Activated CD8-positive, alpha-beta T cell treated with anti-CD3 and anti-CD28 coated beads, Interleukin-2, amount 10 ng/mL, durations not matched to agents 7 days and 5 days (primary cell): Measurements from ENCODE around the gene ASB8. TPM values are rescaled to one million over a fixed set of nuclear protein-coding genes. Genes with fewer than 3 reads are reported as not detected.

ENCODE experiments used
- ATAC-seq: fragments of 150-1000 bp; cut with Tn5 transposase; one replicate; pipeline ENCODE4 v1.10.0; 2021; ENCODE audit warnings: moderate library complexity
- CTCF ChIA-PET: fragments of 350-600 bp; sonication (Branson Sonifier 250); formaldehyde crosslinking; loops from one replicate; lab custom pipeline; 2021; ENCODE audit warnings: antibody characterized with exemption; lab: Charles Lee
- POLR2A ChIA-PET: fragments of 350-600 bp; sonication (Branson Sonifier 250); formaldehyde crosslinking; loops from one replicate; lab custom pipeline; 2021; ENCODE audit warnings: antibody characterized with exemption; lab: Charles Lee
- DNase-seq: peaks from one replicate; pipeline ENCODE4 v3.0.0-alpha.2; 2020
- H3K27ac Mint-ChIP-seq: one replicate; pipeline ENCODE4 v1.8.0; 2021; ENCODE audit warnings: mild to moderate bottlenecking, mixed read lengths
- H3K27me3 Mint-ChIP-seq: one replicate; pipeline ENCODE4 v1.8.0; 2021; ENCODE audit warnings: low read depth, mixed read lengths
- H3K36me3 Mint-ChIP-seq: one replicate; pipeline ENCODE4 v1.8.0; 2021; ENCODE audit warnings: low read depth, mixed read lengths
- H3K4me1 Mint-ChIP-seq: one replicate; pipeline ENCODE4 v1.8.0; 2021; ENCODE audit warnings: low read depth, mixed read lengths
- H3K4me3 Mint-ChIP-seq: one replicate; pipeline ENCODE4 v1.8.0; 2021; ENCODE audit warnings: mild to moderate bottlenecking, mixed read lengths
- H3K9me3 Mint-ChIP-seq: one replicate; pipeline ENCODE4 v1.8.0; 2022; ENCODE audit warnings: mixed read lengths; ENCODE audit not compliant: insufficient read depth
- total RNA-seq, 2 experiments: library from RNA; stranded (reverse); gene quantifications; one replicate each; pipeline ENCODE4 v1.2.3, GENCODE V29; 2021

ASB8 gene, protein sequence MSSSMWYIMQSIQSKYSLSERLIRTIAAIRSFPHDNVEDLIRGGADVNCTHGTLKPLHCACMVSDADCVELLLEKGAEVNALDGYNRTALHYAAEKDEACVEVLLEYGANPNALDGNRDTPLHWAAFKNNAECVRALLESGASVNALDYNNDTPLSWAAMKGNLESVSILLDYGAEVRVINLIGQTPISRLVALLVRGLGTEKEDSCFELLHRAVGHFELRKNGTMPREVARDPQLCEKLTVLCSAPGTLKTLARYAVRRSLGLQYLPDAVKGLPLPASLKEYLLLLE
- 10 to 100 TPM; 37.9 to 47.2 TPM for total RNA-seq

DNA sequence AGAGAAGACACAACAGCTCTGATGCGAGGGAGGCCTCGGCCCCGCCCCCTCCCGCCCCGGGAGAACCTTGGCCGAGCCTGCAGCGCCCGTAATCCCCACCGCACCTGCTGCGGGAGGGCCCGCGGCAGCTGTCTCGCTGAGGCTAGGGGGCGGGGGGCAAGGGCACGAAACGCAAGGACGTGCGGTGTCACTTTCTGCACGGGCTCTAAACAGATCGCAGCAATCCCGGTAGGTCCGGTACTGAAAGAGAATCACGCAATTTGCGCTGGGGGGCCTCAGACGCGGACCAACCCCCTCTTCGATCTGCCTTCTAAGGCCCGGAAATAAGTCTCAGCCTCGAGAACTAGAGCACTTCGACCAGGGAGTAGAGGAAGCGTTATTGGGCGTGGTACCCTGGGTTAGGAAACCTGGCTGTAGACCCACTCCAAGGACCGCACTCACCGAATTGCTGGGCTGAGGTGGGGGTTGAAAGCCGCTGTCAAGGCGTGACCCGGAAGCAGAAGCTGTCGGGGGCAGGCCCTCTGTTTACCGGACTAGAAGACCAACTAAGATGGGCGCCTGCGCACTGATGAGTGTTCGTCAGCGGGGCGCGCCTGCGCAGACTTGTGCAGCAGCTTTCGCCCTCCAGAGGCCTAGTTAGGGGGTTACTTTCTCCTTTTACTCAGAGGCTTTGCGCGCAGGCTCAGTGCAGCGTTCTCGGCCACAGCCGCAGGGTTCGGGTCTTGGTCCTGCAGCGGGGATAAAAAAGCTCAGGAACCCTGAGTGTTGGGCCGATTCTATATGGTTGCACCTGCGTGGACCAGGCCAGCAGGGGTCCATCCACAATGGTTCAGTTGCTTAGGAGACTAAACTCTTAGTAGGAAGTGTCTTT lies at the start of gene ASB8:
TSS of gene ASB8 (minus strand) at position 498 of the 871 bp plus-strand sequence. CDS start 4,019 bp downstream, outside the sequence.
- peak within 1 kb of the TSS; percentile 96 for H3K27ac Mint-ChIP-seq
- peak within 1 kb of the TSS; percentile 95 for H3K4me3 Mint-ChIP-seq
- ChIA-PET CTCF (interaction anchor here (0.7 to 2.3 kb wide), 24 partner anchors 9 to 502 kb away, joined by 3 to 15 read pairs (median 4); partner anchors contain the start of genes CCDC184, PFKM, SENP1 and TMEM106C), POLR2A (interaction anchor here (0.5 to 3.0 kb wide), 18 partner anchors 10 to 965 kb away, joined by 3 to 35 read pairs (median 5); partner anchors contain the start of genes CCDC184, KANSL2, PFKM and SENP1)
- H3K4me1 Mint-ChIP-seq, result peaks cover 40% of the 10 kb centered on the region
- H3K9me3 Mint-ChIP-seq, result no peaks in the 10 kb centered on the region
- peak; percentile 100 for DNase-seq
- peaks cover 13% of the 10 kb centered on the region for H3K36me3 Mint-ChIP-seq
- no peaks in the 10 kb centered on the region for H3K27me3 Mint-ChIP-seq
- peak; percentile 96 for ATAC-seq

DNA sequence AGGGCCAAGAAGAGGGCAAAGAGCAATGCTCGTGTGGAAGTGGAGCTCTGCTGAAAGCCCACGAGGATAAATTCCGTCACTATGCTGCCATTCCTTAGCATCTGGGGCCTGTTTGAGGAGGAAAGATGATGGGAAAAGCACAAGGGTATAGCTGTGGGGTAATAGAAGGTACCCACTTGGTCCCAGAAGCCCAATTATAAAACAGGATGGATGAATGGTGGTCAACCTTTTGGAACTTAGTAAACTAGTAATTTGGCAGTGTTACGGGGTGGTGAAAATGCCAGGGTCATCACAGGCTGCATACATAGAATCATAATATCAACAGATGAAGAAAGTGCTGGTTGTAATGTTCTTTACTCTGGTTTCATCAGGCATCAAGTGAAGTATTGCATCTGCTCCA lies 45.9 kb upstream of the ASB8 start, which contains the start of gene OR10AD1:
TSS of gene OR10AD1 (minus strand) at position 101 of the 400 bp plus-strand sequence. CDS start at position 101, 0 bp downstream.
- Mint-ChIP-seq H3K27me3 (peaks cover under 1% of the 10 kb centered on the region), H3K4me1 (peaks cover 35% of the 10 kb centered on the region), H3K4me3 (no peak within 1 kb of the TSS), H3K27ac (no peak within 1 kb of the TSS), H3K9me3 (peaks cover 23% of the 10 kb centered on the region), H3K36me3 (peaks cover 52% of the 10 kb centered on the region)
- no peak for ATAC-seq
- CTCF ChIA-PET, result no interaction called here
- POLR2A ChIA-PET, result interaction anchor here (1.2 kb wide), 1 partner anchor 243 kb away, joined by 3 read pairs; no protein-coding TSS in a partner anchor
- DNase-seq, result no peak

DNA sequence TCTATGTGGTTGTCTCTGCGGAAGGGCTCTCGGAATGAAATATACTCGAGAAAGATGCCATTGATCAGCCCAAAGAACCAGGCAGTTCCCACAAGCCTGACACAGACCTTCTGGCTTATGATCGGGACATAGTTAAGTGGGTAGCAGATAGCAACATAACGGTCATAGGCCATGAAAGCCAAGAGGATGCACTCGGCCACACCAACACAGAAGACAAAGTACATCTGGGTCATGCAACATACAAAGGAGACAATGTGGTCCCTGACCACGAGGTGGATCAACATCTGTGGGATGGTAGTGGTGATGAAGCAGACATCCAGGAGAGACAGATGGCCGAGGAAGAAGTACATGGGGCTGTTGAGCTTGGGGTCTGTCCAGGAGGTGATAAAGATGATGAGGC lies 45.5 kb upstream of the ASB8 start:
- ATAC-seq, result no peak
- ChIA-PET CTCF (interaction anchor here (1.9 kb wide), 1 partner anchor 13 kb away, joined by 5 read pairs; no protein-coding TSS in a partner anchor), POLR2A (interaction anchor here (0.6 to 1.2 kb wide), 2 partner anchors 9 to 243 kb away, joined by 3 read pairs; no protein-coding TSS in a partner anchor)
- no peak overlapping the region for H3K4me3 Mint-ChIP-seq
- H3K27ac Mint-ChIP-seq, result no peak overlapping the region
- peaks cover 35% of the 10 kb centered on the region for H3K4me1 Mint-ChIP-seq
- H3K36me3 Mint-ChIP-seq, result peaks cover 52% of the 10 kb centered on the region
- DNase-seq, result no peak
- no peaks in the 10 kb centered on the region for H3K27me3 Mint-ChIP-seq
- peaks cover 22% of the 10 kb centered on the region for H3K9me3 Mint-ChIP-seq

DNA sequence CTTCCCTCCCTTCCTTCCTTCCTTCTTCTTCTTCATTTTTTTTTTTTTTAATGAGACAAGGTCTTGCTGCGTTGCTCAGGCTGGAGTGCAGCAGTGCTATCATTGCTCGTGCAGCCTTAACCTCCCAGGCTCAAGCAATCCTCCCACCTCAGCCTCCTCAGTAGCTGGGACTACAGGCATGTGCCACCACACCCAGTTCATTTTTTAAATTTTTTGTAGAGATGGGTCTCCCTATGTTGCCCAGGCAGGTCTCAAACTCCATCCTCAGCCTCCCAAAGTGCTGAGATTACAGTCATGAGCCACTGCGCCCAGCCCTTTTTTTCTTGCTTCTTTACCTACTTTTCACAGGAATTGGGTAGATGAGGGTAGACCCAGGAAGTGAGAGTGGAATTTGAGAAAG lies 44.2 kb upstream of the ASB8 start:
- Mint-ChIP-seq H3K27ac (no peak overlapping the region), H3K27me3 (no peaks in the 10 kb centered on the region), H3K36me3 (peaks cover 46% of the 10 kb centered on the region), H3K9me3 (peaks cover 12% of the 10 kb centered on the region), H3K4me3 (no peak overlapping the region), H3K4me1 (peaks cover 42% of the 10 kb centered on the region)
- DNase-seq (no peak), ATAC-seq (no peak)
- POLR2A ChIA-PET, result interaction anchor here (1.0 kb wide), 1 partner anchor 19 kb away, joined by 3 read pairs; the partner anchor contains the start of gene CCDC184
- CTCF ChIA-PET, result interaction anchor here (1.9 to 6.3 kb wide), 2 partner anchors 12 to 16 kb away, joined by 5 to 79 read pairs; partner anchors contain the start of gene CCDC184

DNA sequence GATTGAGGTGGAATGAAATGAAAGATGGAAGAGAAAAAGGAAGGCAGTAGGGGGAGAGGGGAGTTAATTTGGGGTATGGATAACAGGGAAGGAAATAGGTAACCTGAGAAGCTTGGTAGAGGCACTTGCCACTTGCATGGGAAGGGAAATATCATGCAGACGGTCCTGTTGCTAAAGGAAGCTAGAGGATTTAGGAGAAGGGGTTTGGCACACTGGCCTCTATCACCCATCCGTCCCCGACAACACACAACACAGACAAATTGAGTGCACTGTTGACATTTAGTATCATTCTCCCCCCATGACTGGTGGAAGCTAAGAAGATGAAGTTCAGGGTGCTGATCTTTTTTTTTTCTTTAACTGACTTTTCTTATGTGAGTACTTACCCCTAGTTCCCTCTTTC lies 43.8 kb upstream of the ASB8 start:
- Mint-ChIP-seq H3K27ac (no peak overlapping the region), H3K4me3 (no peak overlapping the region)

DNA sequence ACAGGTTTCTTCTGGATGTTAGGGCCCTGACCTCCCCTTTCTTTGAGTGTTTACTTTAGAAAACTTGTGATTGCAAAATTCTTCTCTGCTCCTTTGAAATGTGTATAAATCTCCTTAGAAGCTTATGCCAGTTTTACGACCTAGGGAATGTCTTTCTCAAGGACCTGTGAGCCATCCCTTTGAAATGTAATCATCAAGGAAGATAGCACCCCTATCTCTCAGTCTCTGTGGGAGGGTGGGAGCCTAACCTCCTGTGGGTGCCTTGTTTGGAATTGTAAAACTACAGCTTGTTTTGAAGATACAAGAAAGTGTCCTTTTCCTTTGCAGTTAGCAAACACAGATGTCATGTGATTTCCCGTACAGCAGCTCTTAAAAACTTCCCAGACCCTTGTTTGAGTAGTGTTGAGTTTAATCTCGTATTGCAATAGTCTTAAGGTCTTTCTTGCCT lies 42.5 kb upstream of the ASB8 start:
- peaks cover 6% of the 10 kb centered on the region for H3K9me3 Mint-ChIP-seq
- peak overlapping the region; percentile 76 for H3K4me3 Mint-ChIP-seq
- H3K4me1 Mint-ChIP-seq, result peaks cover 42% of the 10 kb centered on the region
- ATAC-seq (no peak), DNase-seq (no peak)
- ChIA-PET POLR2A (interaction anchor here (1.1 to 2.0 kb wide), 6 partner anchors 10 to 187 kb away, joined by 3 to 6 read pairs (median 3); partner anchors contain the start of gene ASB8), CTCF (interaction anchor here (0.7 to 6.3 kb wide), 12 partner anchors 10 to 456 kb away, joined by 3 to 79 read pairs (median 4); partner anchors contain the start of genes CCDC184, TMEM106C and ZNF641)
- peaks cover 6% of the 10 kb centered on the region for H3K27me3 Mint-ChIP-seq
- peak overlapping the region; percentile 97 for H3K27ac Mint-ChIP-seq
- H3K36me3 Mint-ChIP-seq, result peaks cover 42% of the 10 kb centered on the region

More for the DNA sequence above, 43.8 kb upstream of the ASB8 start:
- ATAC-seq (no peak), DNase-seq (no peak)
- ChIA-PET CTCF (interaction anchor here (1.5 to 6.3 kb wide), 3 partner anchors 11 to 253 kb away, joined by 3 to 79 read pairs (median 5); partner anchors contain the start of gene CCDC184), POLR2A (interaction anchor here (0.7 to 1.0 kb wide), 2 partner anchors 18 to 385 kb away, joined by 3 to 6 read pairs; partner anchors contain the start of gene CCDC184)
- Mint-ChIP-seq H3K36me3 (peaks cover 42% of the 10 kb centered on the region), H3K27me3 (no peaks in the 10 kb centered on the region), H3K9me3 (peaks cover 11% of the 10 kb centered on the region), H3K4me1 (peaks cover 42% of the 10 kb centered on the region)

DNA sequence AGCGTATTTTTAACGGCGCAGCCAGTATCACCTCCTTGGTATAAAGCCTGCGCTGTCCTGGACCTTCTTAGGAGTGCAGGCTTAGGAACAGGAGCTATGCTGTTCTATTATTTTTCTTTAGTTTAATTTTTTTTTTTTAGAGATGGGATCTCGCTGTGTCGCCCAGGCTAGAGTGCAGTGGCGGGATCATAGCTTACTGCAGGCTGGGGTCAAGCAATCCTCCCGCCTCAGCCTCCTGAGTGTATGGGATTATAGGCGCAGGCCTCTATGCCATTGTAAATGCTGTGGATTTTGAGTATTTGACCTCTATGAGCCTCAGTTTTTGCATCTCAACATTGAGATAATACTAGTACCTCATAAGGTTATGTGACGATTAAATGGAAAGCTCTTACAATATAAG lies 41.7 kb upstream of the ASB8 start:
- Mint-ChIP-seq H3K4me3 (peak overlapping the region; percentile 76), H3K27ac (peak overlapping the region; percentile 97), H3K36me3 (peaks cover 36% of the 10 kb centered on the region), H3K9me3 (peaks cover 6% of the 10 kb centered on the region), H3K27me3 (peaks cover 12% of the 10 kb centered on the region), H3K4me1 (peaks cover 42% of the 10 kb centered on the region)
- ATAC-seq (no peak), DNase-seq (no peak)
- POLR2A ChIA-PET, result interaction anchor here (0.9 to 2.0 kb wide), 9 partner anchors 9 to 360 kb away, joined by 3 to 6 read pairs (median 3); partner anchors contain the start of gene ASB8
- CTCF ChIA-PET, result interaction anchor here (0.8 to 6.3 kb wide), 10 partner anchors 9 to 455 kb away, joined by 3 to 79 read pairs (median 10); partner anchors contain the start of genes ASB8, CCDC184 and TMEM106C

DNA sequence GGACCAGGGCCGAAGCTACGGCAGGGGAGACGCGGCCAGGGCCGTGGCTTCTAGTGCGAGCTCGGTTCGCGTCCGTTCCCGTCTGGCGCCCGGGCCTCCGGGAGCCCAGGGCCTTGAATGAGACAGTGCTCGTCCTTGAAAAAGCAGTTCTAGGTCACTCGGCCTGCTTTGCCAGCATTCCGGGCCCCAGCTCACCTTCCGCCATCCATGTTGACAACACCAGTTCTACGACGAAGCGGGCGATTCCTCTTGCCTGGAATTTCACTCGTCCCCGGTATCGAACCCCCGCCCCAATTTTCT lies 41.3 kb upstream of the ASB8 start:
- ATAC-seq (peak; percentile 24), DNase-seq (peak; percentile 45)
- Mint-ChIP-seq H3K4me1 (peaks cover 42% of the 10 kb centered on the region), H3K27ac (peak overlapping the region; percentile 97), H3K27me3 (peaks cover 15% of the 10 kb centered on the region), H3K36me3 (peaks cover 36% of the 10 kb centered on the region), H3K4me3 (peak overlapping the region; percentile 76), H3K9me3 (peaks cover 6% of the 10 kb centered on the region)
- ChIA-PET CTCF (interaction anchor here (1.2 to 6.3 kb wide), 7 partner anchors 8 to 420 kb away, joined by 3 to 79 read pairs (median 15); partner anchors contain the start of genes ASB8 and CCDC184), POLR2A (interaction anchor here (0.9 to 2.0 kb wide), 7 partner anchors 16 to 360 kb away, joined by 3 to 6 read pairs (median 3); partner anchors contain the start of gene ASB8)

DNA sequence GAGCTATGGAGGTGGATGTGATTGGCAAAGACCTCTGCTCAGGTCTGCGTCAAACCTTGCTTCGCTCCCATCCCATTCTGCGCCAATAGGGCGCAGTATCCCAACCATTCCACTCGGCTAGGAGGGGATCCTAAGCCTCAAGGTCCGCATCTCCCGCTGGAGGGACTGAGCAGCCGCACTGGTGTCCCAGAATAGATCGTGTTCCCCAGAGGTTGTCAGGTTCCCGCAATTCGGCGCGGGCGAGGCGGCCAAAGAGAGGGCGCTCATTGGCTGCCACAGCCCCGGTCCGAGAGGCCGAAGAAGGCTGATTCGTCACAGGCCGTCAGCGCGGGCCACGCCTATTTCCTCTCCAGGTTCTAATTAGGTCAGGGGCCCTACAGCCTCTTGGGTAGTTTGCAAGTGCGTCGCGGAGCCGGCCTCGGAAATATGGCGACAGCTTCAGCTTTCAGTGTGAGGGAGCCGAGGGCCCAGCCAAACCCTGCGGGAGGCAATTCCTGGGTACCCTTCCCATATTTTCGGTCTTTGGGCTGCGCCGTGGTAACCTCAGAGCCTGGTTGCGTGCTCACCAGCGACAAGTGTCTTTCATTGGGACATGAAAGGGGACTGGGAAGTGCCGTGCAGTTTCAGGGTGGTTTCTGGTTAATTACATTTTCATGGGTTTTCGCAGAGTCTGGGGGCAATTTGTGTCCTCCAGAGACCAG lies 40.8 kb upstream of the ASB8 start:
- H3K27ac Mint-ChIP-seq, result peak overlapping the region; percentile 97
- DNase-seq (peak; percentile 95), ATAC-seq (peak; percentile 98)
- H3K36me3 Mint-ChIP-seq, result peaks cover 31% of the 10 kb centered on the region
- H3K4me1 Mint-ChIP-seq, result peaks cover 42% of the 10 kb centered on the region
- peaks cover 17% of the 10 kb centered on the region for H3K27me3 Mint-ChIP-seq
- H3K9me3 Mint-ChIP-seq, result peaks cover 6% of the 10 kb centered on the region
- H3K4me3 Mint-ChIP-seq, result peak overlapping the region; percentile 76
- ChIA-PET CTCF (interaction anchor here (0.7 to 6.3 kb wide), 16 partner anchors 8 to 491 kb away, joined by 3 to 79 read pairs (median 4); partner anchors contain the start of genes ASB8 and CCDC184), POLR2A (interaction anchor here (0.8 to 2.0 kb wide), 9 partner anchors 9 to 359 kb away, joined by 3 to 8 read pairs (median 3); partner anchors contain the start of genes ASB8, CCDC184 and SENP1)

DNA sequence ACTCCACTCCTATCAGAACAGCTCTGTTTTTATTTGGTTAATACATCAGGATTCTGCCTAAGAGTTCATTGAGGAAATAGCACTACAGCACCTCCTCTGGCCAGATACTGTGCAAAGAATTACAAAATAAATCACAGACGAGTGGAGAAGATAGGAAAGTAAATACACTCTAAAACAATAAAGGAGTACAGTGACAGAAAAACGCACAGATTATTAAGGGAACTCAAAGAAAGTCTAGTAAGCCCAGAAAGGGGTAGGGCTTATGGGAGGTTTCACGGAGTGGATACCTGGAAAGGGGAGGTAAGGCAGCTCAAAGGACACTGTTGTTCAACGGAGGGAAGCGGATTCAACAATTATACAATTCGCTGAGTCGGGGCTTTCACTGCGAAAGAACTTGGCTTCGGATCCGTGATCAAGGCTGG lies 40.2 kb upstream of the ASB8 start:
- Mint-ChIP-seq H3K27ac (peak overlapping the region; percentile 97), H3K4me3 (peak overlapping the region; percentile 76), H3K27me3 (peaks cover 20% of the 10 kb centered on the region), H3K4me1 (peaks cover 40% of the 10 kb centered on the region), H3K9me3 (peaks cover 6% of the 10 kb centered on the region), H3K36me3 (peaks cover 28% of the 10 kb centered on the region)
- DNase-seq, result peak; percentile 46
- CTCF ChIA-PET, result interaction anchor here (0.6 to 6.3 kb wide), 25 partner anchors 7 to 490 kb away, joined by 3 to 79 read pairs (median 4); partner anchors contain the start of genes ASB8 and CCDC184
- POLR2A ChIA-PET, result interaction anchor here (0.6 to 1.5 kb wide), 7 partner anchors 8 to 807 kb away, joined by 3 to 8 read pairs (median 3); partner anchors contain the start of genes ASB8, CCDC184 and SENP1
- peak; percentile 24 for ATAC-seq
